Measurements from ENCODE around the gene SAMD1. TPM values are rescaled to one million over a fixed set of nuclear protein-coding genes. Genes with fewer than 3 reads are reported as not detected.

Gene SAMD1
- total and polyA plus RNA-seq, 2 of the 8 experiments (the other 6 are each of a cell fraction or from before 2014, with no cell fraction given) = 40.0 to 100 TPM

DNA sequence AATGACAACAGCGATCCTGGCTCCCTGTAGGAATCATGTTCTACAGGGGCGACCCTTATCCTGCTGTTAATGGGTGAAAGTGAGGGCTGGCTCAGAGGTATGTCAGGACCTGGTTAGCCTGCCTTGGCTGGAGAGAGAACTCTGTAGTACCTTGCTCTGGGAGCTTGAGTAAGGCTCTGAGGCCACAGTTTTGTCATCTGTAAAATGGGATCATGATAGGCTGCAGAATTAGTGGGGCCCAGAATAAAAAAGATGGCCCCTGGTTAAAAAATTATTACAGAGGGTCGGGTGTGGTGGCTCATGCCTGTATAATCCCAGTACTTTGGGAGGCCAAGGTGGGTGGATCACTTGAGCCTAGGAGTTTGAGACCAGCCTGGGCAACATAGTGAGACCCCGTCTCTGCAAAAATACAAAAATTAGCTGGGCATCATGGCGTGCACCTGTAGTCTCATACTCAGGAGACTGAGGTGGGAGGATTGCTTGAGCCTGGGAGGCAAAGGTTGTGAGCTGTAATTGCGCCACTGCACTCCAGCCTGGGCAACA, 10.5 kb upstream of the SAMD1 start:
- no peak overlapping the region for H2BK12ac ChIP-seq (ENCODE audit: low read depth, low read length)
- TF ChIP-seq KDM1A (IDR thresholded peaks at IDR 0.05; ENCODE audit: borderline replicate concordance, low read length) (no peak), SAP30 (IDR thresholded peaks at IDR 0.05; ENCODE audit: insufficient read depth, insufficient replicate concordance, low read length) (no peak), RBBP5 (IDR thresholded peaks at IDR 0.05; ENCODE audit: borderline replicate concordance, low read depth, low read length) (no peak), SIX5 (IDR thresholded peaks at IDR 0.05; ENCODE audit: low read depth, low read length) (no peak), CBX8 (IDR thresholded peaks at IDR 0.05; ENCODE audit: borderline replicate concordance, low read depth, low read length) (no peak), RFX5 (IDR thresholded peaks at IDR 0.05; ENCODE audit: borderline replicate concordance, low read depth, low read length) (no peak), POLR2AphosphoS5 (IDR thresholded peaks at IDR 0.05; ENCODE audit: low read depth, low read length) (no peak)
- no peaks in the 10 kb centered on the region for H3K9me3 ChIP-seq (ENCODE audit: insufficient read depth in 2 of 2, low read depth in 1 of 2, low read length in 1 of 2)
- no peak overlapping the region for H4K5ac ChIP-seq (ENCODE audit: insufficient read length, low read depth, low read length)
- H3K4me1 ChIP-seq (replicated peaks in 1 of 4; ENCODE audit: control insufficient read depth in 3 of 4, insufficient read depth in 4 of 4, low read length in 3 of 4) = no peaks in the 10 kb centered on the region
- H3K4ac ChIP-seq (replicated peaks; ENCODE audit: insufficient read length, low read depth, low read length) = no peak overlapping the region
- H3K56ac ChIP-seq (replicated peaks; ENCODE audit: insufficient read length, low read depth, low read length) = no peak overlapping the region
- no peak overlapping the region for H4K8ac ChIP-seq (ENCODE audit: extremely low read depth, insufficient read depth, low read length)
- no peaks in the 10 kb centered on the region for H3K79me2 ChIP-seq (ENCODE audit: control insufficient read depth in 1 of 2, insufficient read depth in 2 of 2, low read length in 2 of 2)
- no peak overlapping the region for H3K18ac ChIP-seq (ENCODE audit: extremely low read depth, low read length)
- H2BK15ac ChIP-seq (ENCODE audit: low read length) = no peak overlapping the region
- no peaks in the 10 kb centered on the region for H3K23me2 ChIP-seq (ENCODE audit: low read depth, low read length)
- H3K14ac ChIP-seq (ENCODE audit: insufficient read length) = no peak overlapping the region
- ChIA-PET POLR2A (ENCODE audit: partially characterized antibody) (interaction anchor here (1.5 kb wide), 1 partner anchor 10 kb away, joined by 6 read pairs; a partner anchor contains a TSS), CTCF (ENCODE audit: partially characterized antibody) (interaction anchor here (0.6 to 5.3 kb wide), 4 partner anchors 9 to 371 kb away, joined by 3 to 40 read pairs (median 5); a partner anchor contains a TSS)
- DNase-seq (ENCODE audit: low read depth in 1 of 2, low spot score in 2 of 2) (no peak), FAIRE-seq (no peak)
- H3K23ac ChIP-seq (ENCODE audit: insufficient read length) = no peak overlapping the region
- H3K79me1 ChIP-seq (ENCODE audit: low read depth, low read length) = no peaks in the 10 kb centered on the region
- H3K27me3 ChIP-seq (replicated peaks in 1 of 4; ENCODE audit: control insufficient read depth in 3 of 4, extremely low read depth in 1 of 4, insufficient read depth in 3 of 4, low read length in 3 of 4) = no peaks in the 10 kb centered on the region
- H4K91ac ChIP-seq (replicated peaks; ENCODE audit: insufficient read length, low read length) = no peak overlapping the region
- no peak overlapping the region for H3K27ac ChIP-seq (ENCODE audit: low read depth, low read length)
- H2AK5ac ChIP-seq (ENCODE audit: low read depth, low read length) = no peak overlapping the region
- WGBS, 2 experiments (ENCODE audit: extremely low coverage in 1 of 2, insufficient coverage in 1 of 2, insufficient read length in 1 of 2, insufficient replicate concordance in 2 of 2, low coverage in 1 of 2, low lambda C conversion rate in 2 of 2, missing lambda C conversion rate in 1 of 2) = 84% methylated on average over 6 of the region's 6 CpGs; no CpG with 5 or more reads in 1 of the 2 experiments
- no peak overlapping the region for H2BK20ac ChIP-seq (ENCODE audit: low read length)
- peaks cover 0 to 8% of the 10 kb centered on the region in 2 experiments for H4K20me1 ChIP-seq (replicated peaks in 1 of 2; ENCODE audit: control insufficient read depth in 1 of 2, insufficient read depth in 2 of 2, low read length in 2 of 2)
- no peak overlapping the region for H2BK5ac ChIP-seq (ENCODE audit: low read depth, low read length)
- no peaks in the 10 kb centered on the region for H3K36me3 ChIP-seq (ENCODE audit: control insufficient read depth in 2 of 4, insufficient read depth in 4 of 4, low read length in 3 of 4)
- no peak overlapping the region for H3K9ac ChIP-seq (replicated peaks in 1 of 4; ENCODE audit: extremely low read depth in 1 of 4, low read depth in 3 of 4, low read length in 3 of 4)
- no peak overlapping the region for H3K4me2 ChIP-seq (ENCODE audit: insufficient read depth in 1 of 2, low read depth in 2 of 2, low read length in 2 of 2)
- H2BK120ac ChIP-seq (replicated peaks; ENCODE audit: low read depth, low read length) = no peak overlapping the region
- no peak overlapping the region for H2AFZ ChIP-seq (ENCODE audit: low read length)
- H3K4me3 ChIP-seq (ENCODE audit: extremely low read depth in 1 of 4, insufficient read depth in 2 of 4, low read depth in 3 of 4, low read length in 4 of 4) = no peak overlapping the region
